HepG2 (cell line): ENCODE measurements around the gene RHBDF2. TPM values are rescaled to one million over a fixed set of nuclear protein-coding genes. Genes with fewer than 3 reads are reported as not detected.

Experiments used
- ATAC-seq: fragments of 200-7000 bp; cut with Tn5 transposase; 3 replicates; pipeline ENCODE4 v1.9.1; 2020; ENCODE audit warnings: mild to moderate bottlenecking, moderate library complexity
- BruUV-seq: library from RNA; stranded (reverse); fragments of 400-500 nt; replicated peaks from 2 replicates; lab custom pipeline; 2021; lab: Mats Ljungman, UMichigan
- CTCF ChIA-PET: fragments of 300-600 bp; formaldehyde crosslinking; extraction: SDS; loops from one replicate; lab custom pipeline; 2021; ENCODE audit warnings: low total read pairs, inconsistent platforms, low intra/inter-chr PET ratio; lab: Yijun Ruan, JAX
- POLR2A ChIA-PET: fragments of 350-600 bp; sonication (Branson Sonifier 250); formaldehyde crosslinking; loops from one replicate; lab custom pipeline; 2020; ENCODE audit warnings: antibody characterized with exemption, inconsistent platforms; lab: Yijun Ruan, JAX
- DNase-seq: peaks from one replicate; pipeline ENCODE4 v3.0.0-alpha.2; 2015; ENCODE audit warnings: low spot score
- FAIRE-seq: peaks from 3 replicates; lab custom pipeline; 2011; peaks lifted over from hg19 to GRCh38; lab: Jason Lieb, UNC
- H2AFZ ChIP-seq: one replicate; pipeline ENCODE4 v1.6.1; 2011; ENCODE audit warnings: low read length, inconsistent platforms
- H3K27ac ChIP-seq: fragments of 300-600 bp; 3 replicates; pipeline ENCODE4 v1.8.0; 2011; ENCODE audit warnings: mixed run types, mild to moderate bottlenecking, mixed read lengths, low read length, inconsistent platforms; ENCODE audit not compliant: insufficient read depth; ENCODE audit errors: extremely low read length
- H3K27me3 ChIP-seq, 2 experiments: fragments of 200-600 bp in 1 of 2; 2 replicates in 1 of 2; 3 replicates in 1 of 2; pipeline versions ENCODE4 v1.6.0 to v1.8.0; 2011; ENCODE audit warnings: low read length in 2 of 2, mild to moderate bottlenecking in 2 of 2, moderate library complexity in 2 of 2, inconsistent platforms in 1 of 2; ENCODE audit not compliant: insufficient read depth in 2 of 2, control insufficient read depth in 1 of 2
- H3K36me3 ChIP-seq, 2 experiments: fragments of 200-600 bp in 1 of 2; replicated peaks in 1 of 2; 2 replicates in 1 of 2; 3 replicates in 1 of 2; pipeline versions ENCODE4 v1.5.1 to v1.8.0; 2011; ENCODE audit warnings: low read length in 2 of 2, inconsistent platforms in 1 of 2; ENCODE audit not compliant: insufficient read depth in 2 of 2, control insufficient read depth in 1 of 2
- H3K4me1 ChIP-seq: 2 replicates; pipeline ENCODE4 v1.5.1; 2012; ENCODE audit warnings: low read length, inconsistent platforms; ENCODE audit not compliant: insufficient read depth
- H3K4me2 ChIP-seq: 2 replicates; pipeline ENCODE4 v1.6.0; 2011; ENCODE audit warnings: low read depth, low read length, inconsistent platforms
- H3K4me3 ChIP-seq, 3 experiments: fragments of 200-600 bp in 1 of 3; sonication (generic), shearing (Covaris generic) in 1 of 3; replicated peaks in 1 of 3; 2 replicates each; pipeline ENCODE4 v1.5.1; 2011 to 2016; ENCODE audit warnings: low read length in 3 of 3, inconsistent platforms in 2 of 3, low read depth in 2 of 3, mild to moderate bottlenecking in 2 of 3, control low read depth in 1 of 3, mixed read lengths in 1 of 3; ENCODE audit not compliant: insufficient read depth in 1 of 3
- H3K79me2 ChIP-seq: one replicate; pipeline ENCODE4 v1.6.1; 2011; ENCODE audit warnings: low read length, inconsistent platforms; ENCODE audit not compliant: insufficient read depth
- H3K9ac ChIP-seq: 2 replicates; pipeline ENCODE4 v1.6.0; 2011; ENCODE audit warnings: mild to moderate bottlenecking, low read depth, low read length, inconsistent platforms; ENCODE audit not compliant: insufficient read depth
- H3K9me3 ChIP-seq: 2 replicates; pipeline ENCODE4 v1.5.1; 2012; ENCODE audit warnings: mild to moderate bottlenecking, low read length
- H4K20me1 ChIP-seq: 2 replicates; pipeline ENCODE4 v1.6.0; 2011; ENCODE audit warnings: inconsistent platforms, mild to moderate bottlenecking, low read length, moderate library complexity; ENCODE audit not compliant: insufficient read depth
- CSRNP1 ChIP-seq: sonication (generic); formaldehyde crosslinking; IDR thresholded peaks from 2 replicates; pipeline ENCODE4 v1.8.1; 2023; ENCODE audit warnings: mild to moderate bottlenecking, missing genetic modification reagents
- DMTF1 ChIP-seq: sonication (generic); formaldehyde crosslinking; IDR thresholded peaks from 2 replicates; pipeline ENCODE4 v1.4.0; 2020; ENCODE audit warnings: mild to moderate bottlenecking, missing genetic modification reagents
- DNMT1 ChIP-seq: sonication (generic); formaldehyde crosslinking; IDR thresholded peaks from 2 replicates; pipeline ENCODE4 v1.5.1; 2020; ENCODE audit warnings: mild to moderate bottlenecking, missing genetic modification reagents
- HIVEP1 ChIP-seq: sonication (generic); formaldehyde crosslinking; IDR thresholded peaks from 2 replicates; pipeline ENCODE4 v1.4.0; 2020; ENCODE audit warnings: mild to moderate bottlenecking, missing genetic modification reagents
- HNRNPL ChIP-seq: fragments of 200-400 bp; formaldehyde crosslinking; IDR thresholded peaks from 2 replicates; pipeline ENCODE4 v1.6.1; 2017; ENCODE audit warnings: mild to moderate bottlenecking, low read depth, low read length
- MAX ChIP-seq: IDR thresholded peaks from 2 replicates; pipeline ENCODE4 v1.6.1; 2012; ENCODE audit warnings: inconsistent platforms
- MLXIP ChIP-seq: sonication (generic); formaldehyde crosslinking; IDR thresholded peaks from 2 replicates; pipeline ENCODE4 v1.9.0; 2021; ENCODE audit warnings: missing genetic modification reagents, borderline replicate concordance
- PATZ1 ChIP-seq: sonication (generic); formaldehyde crosslinking; IDR thresholded peaks from 2 replicates; pipeline ENCODE4 v1.4.0; 2020; ENCODE audit warnings: missing genetic modification reagents
- POLR2A ChIP-seq, 2 experiments: IDR thresholded peaks; 2 replicates each; pipeline ENCODE4 v1.6.1; 2011; ENCODE audit warnings: low read depth in 2 of 2, low read length in 2 of 2, mild to moderate bottlenecking in 1 of 2, moderate library complexity in 1 of 2; ENCODE audit not compliant: insufficient read depth in 1 of 2
- STAG1 ChIP-seq: sonication (generic); formaldehyde crosslinking; IDR thresholded peaks from 2 replicates; pipeline ENCODE4 v1.4.0; 2020; ENCODE audit warnings: missing genetic modification reagents
- YEATS2 ChIP-seq: sonication (generic); formaldehyde crosslinking; IDR thresholded peaks from 2 replicates; pipeline ENCODE4 v1.4.0; 2020; ENCODE audit warnings: missing genetic modification reagents, borderline replicate concordance
- ZFP41 ChIP-seq: sonication (generic); formaldehyde crosslinking; IDR thresholded peaks from 2 replicates; pipeline ENCODE4 v1.4.0; 2020; ENCODE audit warnings: mild to moderate bottlenecking, missing genetic modification reagents, borderline replicate concordance
- ZNF713 ChIP-seq: sonication (generic); formaldehyde crosslinking; IDR thresholded peaks from 2 replicates; pipeline ENCODE4 v1.4.0; 2020; ENCODE audit warnings: mild to moderate bottlenecking, missing genetic modification reagents
- ZNF883 ChIP-seq: sonication (generic); formaldehyde crosslinking; IDR thresholded peaks from 2 replicates; pipeline ENCODE4 v1.5.1; 2020; ENCODE audit warnings: mild to moderate bottlenecking, missing genetic modification reagents; ENCODE audit errors: not compliant biosample characterization
- WGBS: methylation state at CpG from one replicate; pipeline ENCODE4 v1.1.6; 2017; ENCODE audit warnings: low lambda C conversion rate; 5-methylcytosine and 5-hydroxymethylcytosine counted together
- in situ Hi-C: cut with HindIII; loops from 2 replicates; pipeline ENCODE4 v1.10.0; 2017; ENCODE audit warnings: low pct_unique_long_range_greater_than_20kb; ENCODE audit not compliant: extremely low pct_ligation_motif_present
- intact Hi-C: fragments of 100-400 bp; cut with micrococcal nuclease; formaldehyde crosslinking; loops from one replicate; pipeline ENCODE4 v1.10.0; 2022; ENCODE audit not compliant: unreplicated experiment
- polyA plus RNA-seq, 8 experiments: library from polyadenylated mRNA; depleted of rRNA in 3 of 8; stranded (reverse) in 7 of 8; unstranded in 1 of 8; fragments of >200 nt; fragmentation: Illumina TruSeq in 4 of 8; extraction: Trizol in 4 of 8; gene quantifications; 2 replicates each; pipeline versions ENCODE4 v1.2.1 to v1.2.3, GENCODE V29; 2011 to 2016; ENCODE audit warnings: low read depth in 4 of 8, missing spikeins in 1 of 8, mixed read lengths in 1 of 8; ENCODE audit not compliant: insufficient read depth in 1 of 8
- total RNA-seq, 5 experiments: library from RNA; depleted of rRNA; stranded (reverse); fragments of >200 nt; fragmentation: Illumina TruSeq; extraction: Trizol; gene quantifications; 2 replicates each; pipeline ENCODE4 v1.2.3, GENCODE V29; 2016; ENCODE audit warnings: low read depth in 1 of 5

Gene RHBDF2
- total and polyA plus RNA-seq, 2 of the 13 experiments (the other 11 are each of a cell fraction or from before 2014, with no cell fraction given) = 7.8 to 24.2 TPM

GRCh38 chr17:76473541-76473985, 27.7 kb downstream of the RHBDF2 start:
- no TSS peak for BruUV-seq
- in situ Hi-C loops = no loop called here
- Histone ChIP-seq H3K4me3 (no peak overlapping the region), H3K9ac (no peak overlapping the region), H2AFZ (no peak overlapping the region), H3K36me3 (peaks cover 0 to 6% of the 10 kb centered on the region in 2 experiments; a peak in 1 of 5 replicates), H3K27me3 (no peaks in the 10 kb centered on the region), H4K20me1 (no peaks in the 10 kb centered on the region), H3K9me3 (no peaks in the 10 kb centered on the region), H3K4me2 (no peak overlapping the region), H3K79me2 (no peaks in the 10 kb centered on the region), H3K27ac (no peak overlapping the region), H3K4me1 (peaks cover 19% of the 10 kb centered on the region)
- intact Hi-C loops = no loop called here
- ChIA-PET POLR2A (interaction anchor here (5.7 kb wide), 1 partner anchor 26 kb away, joined by 59 read pairs; the partner anchor contains the start of gene RHBDF2), CTCF (interaction anchor here (0.8 to 2.6 kb wide), 2 partner anchors 9 to 32 kb away, joined by 3 to 15 read pairs; no protein-coding TSS in a partner anchor)
- ATAC-seq (peak; percentile 80), FAIRE-seq (peak; percentile 53), DNase-seq (no peak)
- 83% methylated on average over 7 of the region's 18 CpGs for WGBS
- TF ChIP-seq ZFP41 (CRISPR knock-in tag) = no peak
- peak; percentile 58 for TF ChIP-seq STAG1 (CRISPR knock-in tag)
- no peak for TF ChIP-seq YEATS2 (CRISPR knock-in tag)
- TF ChIP-seq DNMT1 (CRISPR knock-in tag) = peak; percentile 56; the same call in 1 of the 2 replicates
- TF ChIP-seq PATZ1 (CRISPR knock-in tag) = peak; percentile 26; the same call in 1 of the 2 replicates
- peak; percentile 30 for TF ChIP-seq ZNF883
- 0 out of 2 replicates have a peak, but pooled peaks have one; percentile 18 for TF ChIP-seq HIVEP1 (CRISPR knock-in tag)
- TF ChIP-seq ZNF713 (CRISPR knock-in tag) = 0 out of 2 replicates have a peak, but pooled peaks have one; percentile 39
- no peak for TF ChIP-seq MLXIP
- TF ChIP-seq HNRNPL = peak; percentile 75; the same call in 1 of the 2 replicates
- no peak for TF ChIP-seq POLR2A (IDR thresholded peaks at IDR 0.05; ENCODE audit: insufficient read depth in 1 of 2, low read depth in 2 of 2, low read length in 2 of 2)
- TF ChIP-seq DMTF1 (CRISPR knock-in tag) = no peak
- peak; percentile 36; the same call in 1 of the 2 replicates for TF ChIP-seq CSRNP1 (CRISPR knock-in tag)
- TF ChIP-seq MAX = peak; percentile 32; the same call in 1 of the 2 replicates
